Panc1 (cell line): ENCODE measurements around the gene CLCN6. TPM values are rescaled to one million over a fixed set of nuclear protein-coding genes. Genes with fewer than 3 reads are reported as not detected.
"Not testable (repeated sequence)": the region's sequence is repeated elsewhere in the genome, so short reads cannot be mapped to it uniquely, and the experiment has no call there.

Experiments
- ATAC-seq: fragments of 200-7000 bp; cut with Tn5 transposase; 2 replicates; pipeline ENCODE4 v1.9.1; 2020; ENCODE audit warnings: mild to moderate bottlenecking, moderate library complexity
- BruUV-seq: library from RNA; stranded (reverse); fragments of 400-500 nt; replicated peaks from 2 replicates; lab custom pipeline; 2021; lab: Mats Ljungman, UMichigan
- CTCF ChIA-PET: fragments of 300-600 bp; sonication (Branson Sonifier 250); formaldehyde crosslinking; loops from one replicate; lab custom pipeline; 2022; ENCODE audit warnings: antibody characterized with exemption; lab: Charles Lee
- POLR2A ChIA-PET: fragments of 300-600 bp; sonication (Branson Sonifier 250); formaldehyde crosslinking; loops from one replicate; lab custom pipeline; 2022; ENCODE audit warnings: antibody characterized with exemption; lab: Charles Lee
- DNase-seq: peaks from one replicate; pipeline ENCODE4 v3.0.0-alpha.2; 2010; ENCODE audit warnings: low read depth, low spot score
- H3K27ac ChIP-seq: 2 replicates; pipeline ENCODE4 v1.5.1; 2011; ENCODE audit warnings: mild to moderate bottlenecking, low read length, inconsistent platforms
- H3K27me3 ChIP-seq: fragments of 200-500 bp; sonication (Bioruptor generic); 2 replicates; pipeline ENCODE4 v1.6.0; 2014; ENCODE audit warnings: low read length, inconsistent platforms; ENCODE audit not compliant: control insufficient read depth, insufficient read depth
- H3K36me3 ChIP-seq: fragments of 200-500 bp; sonication (Bioruptor generic); 2 replicates; pipeline ENCODE4 v1.5.1; 2014; ENCODE audit warnings: inconsistent platforms, mild to moderate bottlenecking, low read length, moderate library complexity; ENCODE audit not compliant: control insufficient read depth, insufficient read depth
- H3K4me1 ChIP-seq: 2 replicates; pipeline ENCODE4 v1.5.1; 2011; ENCODE audit warnings: inconsistent platforms, mild to moderate bottlenecking, low read length, moderate library complexity; ENCODE audit not compliant: control insufficient read depth, insufficient read depth
- H3K4me3 ChIP-seq, 2 experiments: 2 replicates each; pipeline ENCODE4 v1.5.1; 2011 to 2012; ENCODE audit warnings: low read depth in 2 of 2, low read length in 2 of 2, mild to moderate bottlenecking in 2 of 2, inconsistent platforms in 1 of 2, moderate library complexity in 1 of 2
- H3K9me3 ChIP-seq: fragments of 200-500 bp; sonication (Bioruptor generic); 2 replicates; pipeline ENCODE4 v1.5.1; 2014; ENCODE audit warnings: low read depth, mild to moderate bottlenecking, inconsistent platforms, low read length, moderate library complexity; ENCODE audit not compliant: control insufficient read depth, insufficient read depth
- CTCF ChIP-seq: fragments of 450-650 bp; IDR thresholded peaks from 2 replicates; pipeline ENCODE4 v1.5.1; 2017; ENCODE audit warnings: mild to moderate bottlenecking
- POLR2AphosphoS5 ChIP-seq: IDR thresholded peaks from 2 replicates; pipeline ENCODE4 v1.6.1; 2012; ENCODE audit warnings: mild to moderate bottlenecking, low read depth, low read length, moderate library complexity
- SIN3A ChIP-seq: IDR thresholded peaks from 2 replicates; pipeline ENCODE4 v1.6.1; 2012; ENCODE audit warnings: low read depth, mild to moderate bottlenecking, low read length, moderate library complexity, borderline replicate concordance; ENCODE audit not compliant: insufficient read depth
- TCF7L2 ChIP-seq: IDR thresholded peaks from 2 replicates; pipeline ENCODE4 v1.6.1; 2011; ENCODE audit warnings: mild to moderate bottlenecking, low read depth, low read length, inconsistent platforms
- in situ Hi-C: cut with HindIII; loops from 2 replicates; pipeline ENCODE4 v1.10.0; 2016; ENCODE audit warnings: low sequenced_read_pairs, low pct_unique_long_range_greater_than_20kb
- intact Hi-C: fragments of 100-400 bp; cut with micrococcal nuclease; formaldehyde crosslinking; loops from one replicate; pipeline ENCODE4 v1.10.0; 2022; ENCODE audit not compliant: unreplicated experiment
- total RNA-seq: library from RNA; stranded (reverse); gene quantifications from one replicate; pipeline ENCODE4 v1.2.1, GENCODE V29; 2021; ENCODE audit not compliant: unreplicated experiment
- TF ChIP-seq, protein P1 (sequence below), 2 experiments: IDR thresholded peaks; 2 replicates each; pipeline ENCODE4 v1.6.1; 2011 to 2012; ENCODE audit warnings: low read depth in 2 of 2, control low read depth in 1 of 2, low read length in 1 of 2, mild to moderate bottlenecking in 1 of 2, moderate library complexity in 1 of 2; ENCODE audit not compliant: insufficient read depth in 1 of 2

Gene CLCN6
- total RNA-seq, 1 experiment from 2014 or later: 23.6 TPM

DNA sequence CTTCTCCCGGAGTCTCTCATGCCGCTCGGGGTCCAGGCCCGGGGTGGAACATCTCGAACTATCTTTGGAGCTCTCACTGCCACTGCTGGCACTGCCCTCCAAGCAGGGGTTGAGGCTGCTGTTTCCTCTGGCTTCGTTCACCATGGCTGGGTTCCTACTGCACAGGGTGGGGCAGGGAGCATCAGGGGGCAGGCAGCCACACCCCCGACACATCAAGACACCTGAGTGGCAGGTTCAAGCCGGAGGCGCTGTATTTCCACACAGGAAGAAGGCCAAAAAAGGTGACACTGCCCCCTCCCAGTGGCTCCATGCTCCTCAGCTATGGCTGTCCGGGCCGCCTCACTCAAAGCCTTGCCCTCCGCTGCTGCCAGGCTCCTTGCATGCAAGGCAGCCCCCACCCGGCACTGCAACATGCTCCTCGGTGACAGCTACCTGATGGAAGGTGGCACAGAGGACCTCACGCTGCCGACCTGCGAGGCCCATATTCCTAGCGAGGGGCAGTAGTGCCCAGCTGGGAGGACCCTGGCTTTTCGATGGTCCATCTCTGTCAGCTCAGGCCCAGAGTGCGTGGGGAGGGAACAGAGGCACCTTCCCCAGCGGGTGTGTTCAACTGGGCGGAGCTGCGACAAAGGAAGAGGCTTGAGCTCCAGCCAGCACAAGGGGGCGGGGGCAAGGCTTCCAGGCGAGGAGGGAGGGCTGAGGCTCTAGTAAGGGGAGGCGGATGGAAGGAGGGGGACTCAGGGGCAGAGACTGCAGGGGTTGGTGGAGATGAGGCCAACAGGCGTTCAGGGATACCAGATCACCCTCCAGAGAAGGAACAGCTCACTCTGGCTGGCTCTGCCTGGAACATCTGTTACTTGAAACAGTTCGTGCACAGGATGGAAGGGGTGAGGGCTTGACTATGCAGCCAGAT is 2.8 kb upstream of the CLCN6 start:
- Histone ChIP-seq H3K27me3 (no peaks in the 10 kb centered on the region), H3K4me1 (peaks cover 41% of the 10 kb centered on the region), H3K4me3 (no peak overlapping the region), H3K27ac (peak overlapping the region; percentile 63), H3K36me3 (peaks cover 3% of the 10 kb centered on the region), H3K9me3 (no peaks in the 10 kb centered on the region)
- BruUV-seq: no TSS peak
- TF ChIP-seq, protein P1, sequence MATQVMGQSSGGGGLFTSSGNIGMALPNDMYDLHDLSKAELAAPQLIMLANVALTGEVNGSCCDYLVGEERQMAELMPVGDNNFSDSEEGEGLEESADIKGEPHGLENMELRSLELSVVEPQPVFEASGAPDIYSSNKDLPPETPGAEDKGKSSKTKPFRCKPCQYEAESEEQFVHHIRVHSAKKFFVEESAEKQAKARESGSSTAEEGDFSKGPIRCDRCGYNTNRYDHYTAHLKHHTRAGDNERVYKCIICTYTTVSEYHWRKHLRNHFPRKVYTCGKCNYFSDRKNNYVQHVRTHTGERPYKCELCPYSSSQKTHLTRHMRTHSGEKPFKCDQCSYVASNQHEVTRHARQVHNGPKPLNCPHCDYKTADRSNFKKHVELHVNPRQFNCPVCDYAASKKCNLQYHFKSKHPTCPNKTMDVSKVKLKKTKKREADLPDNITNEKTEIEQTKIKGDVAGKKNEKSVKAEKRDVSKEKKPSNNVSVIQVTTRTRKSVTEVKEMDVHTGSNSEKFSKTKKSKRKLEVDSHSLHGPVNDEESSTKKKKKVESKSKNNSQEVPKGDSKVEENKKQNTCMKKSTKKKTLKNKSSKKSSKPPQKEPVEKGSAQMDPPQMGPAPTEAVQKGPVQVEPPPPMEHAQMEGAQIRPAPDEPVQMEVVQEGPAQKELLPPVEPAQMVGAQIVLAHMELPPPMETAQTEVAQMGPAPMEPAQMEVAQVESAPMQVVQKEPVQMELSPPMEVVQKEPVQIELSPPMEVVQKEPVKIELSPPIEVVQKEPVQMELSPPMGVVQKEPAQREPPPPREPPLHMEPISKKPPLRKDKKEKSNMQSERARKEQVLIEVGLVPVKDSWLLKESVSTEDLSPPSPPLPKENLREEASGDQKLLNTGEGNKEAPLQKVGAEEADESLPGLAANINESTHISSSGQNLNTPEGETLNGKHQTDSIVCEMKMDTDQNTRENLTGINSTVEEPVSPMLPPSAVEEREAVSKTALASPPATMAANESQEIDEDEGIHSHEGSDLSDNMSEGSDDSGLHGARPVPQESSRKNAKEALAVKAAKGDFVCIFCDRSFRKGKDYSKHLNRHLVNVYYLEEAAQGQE (IDR thresholded peaks at IDR 0.05; ENCODE audit: insufficient read depth in 1 of 2, low read depth in 2 of 2, low read length in 1 of 2): no peak
- no peak for TF ChIP-seq TCF7L2
- TF ChIP-seq POLR2AphosphoS5: no peak
- TF ChIP-seq CTCF: no peak
- TF ChIP-seq SIN3A: no peak
- ATAC-seq (no peak), DNase-seq (no peak)
- intact Hi-C loops (no loop called here), in situ Hi-C loops (no loop called here)
- CTCF ChIA-PET: interaction anchor here (0.9 kb wide), 1 partner anchor 18 kb away, joined by 3 read pairs; no protein-coding TSS in a partner anchor
- POLR2A ChIA-PET: no interaction called here

GRCh38 chr1:11803924-11804665 is 1.9 kb upstream of the CLCN6 start:
- ChIA-PET POLR2A (interaction anchor here (1.0 kb wide), 1 partner anchor 104 kb away, joined by 5 read pairs; no protein-coding TSS in a partner anchor), CTCF (interaction anchor here (0.9 kb wide), 1 partner anchor 19 kb away, joined by 3 read pairs; no protein-coding TSS in a partner anchor)
- peak overlapping the region; percentile 94 for H3K27ac ChIP-seq
- H3K4me1 ChIP-seq: peaks cover 41% of the 10 kb centered on the region
- H3K36me3 ChIP-seq, DNase-seq, H3K27me3 ChIP-seq, H3K9me3 ChIP-seq, in situ Hi-C loops, intact Hi-C loops, ATAC-seq: not testable (repeated sequence)
- BruUV-seq: TSS peak; percentile 83
- peak overlapping the region; percentile 74 to 93 for H3K4me3 ChIP-seq
